Measurements from ENCODE around the gene SMIM14.
A peak's percentile ranks its signal among the peaks of the same experiment; 100 is the strongest.
"Not testable (repeated sequence)": the region's sequence is repeated elsewhere in the genome, so short reads cannot be mapped to it uniquely, and the experiment has no call there.

SMIM14 gene

GRCh38 chr4:39516407-39516966 lies 122.2 kb downstream of the SMIM14 start:
- no peak for TF ChIP-seq CTCF (IDR thresholded peaks at IDR 0.05; ENCODE audit: unreplicated experiment in 3 of 3)
- Mint-ChIP-seq H3K36me3 (ENCODE audit: low read depth) (peaks cover 44% of the 10 kb centered on the region), H3K4me1 (peaks cover 5% of the 10 kb centered on the region), H3K27ac (no peak overlapping the region), H3K9me3 (no peaks in the 10 kb centered on the region), H3K27me3 (ENCODE audit: low read depth) (no peaks in the 10 kb centered on the region), H3K4me3 (no peak overlapping the region)

- H3K9me3 Mint-ChIP-seq; H3K4me3 Mint-ChIP-seq; H3K27ac Mint-ChIP-seq; H3K4me1 Mint-ChIP-seq; H3K27me3 Mint-ChIP-seq (ENCODE audit: low read depth): not testable (repeated sequence)
- H3K36me3 Mint-ChIP-seq (ENCODE audit: low read depth) = peaks cover 40% of the 10 kb centered on the region
These were observed 122.8 kb downstream of the SMIM14 start for GRCh38 chr4:39515669-39516401.

- peaks cover 49% of the 10 kb centered on the region for H3K36me3 Mint-ChIP-seq (ENCODE audit: low read depth)
- H3K4me3 Mint-ChIP-seq = no peak overlapping the region
- H3K9me3 Mint-ChIP-seq = no peaks in the 10 kb centered on the region
- TF ChIP-seq CTCF (IDR thresholded peaks at IDR 0.05; ENCODE audit: unreplicated experiment in 3 of 3) = no peak
- H3K4me1 Mint-ChIP-seq = no peaks in the 10 kb centered on the region
- peak overlapping the region in 2 of 3 experiments; percentile 31 to 82 for H3K27ac Mint-ChIP-seq
- no peaks in the 10 kb centered on the region for H3K27me3 Mint-ChIP-seq (ENCODE audit: low read depth)
These were observed 123.7 kb downstream of the SMIM14 start for GRCh38 chr4:39514888-39515401.

- H3K4me1 Mint-ChIP-seq; H3K9me3 Mint-ChIP-seq; H3K4me3 Mint-ChIP-seq; H3K27me3 Mint-ChIP-seq (ENCODE audit: low read depth); H3K27ac Mint-ChIP-seq: not testable (repeated sequence)
- peaks cover 55% of the 10 kb centered on the region for H3K36me3 Mint-ChIP-seq (ENCODE audit: low read depth)
These were observed 124.4 kb downstream of the SMIM14 start for GRCh38 chr4:39514266-39514665.

- Mint-ChIP-seq H3K9me3 (no peaks in the 10 kb centered on the region), H3K27ac (no peak overlapping the region), H3K4me1 (no peaks in the 10 kb centered on the region), H3K4me3 (no peak overlapping the region), H3K36me3 (ENCODE audit: low read depth) (peaks cover 72% of the 10 kb centered on the region), H3K27me3 (ENCODE audit: low read depth) (no peaks in the 10 kb centered on the region)
- TF ChIP-seq CTCF (IDR thresholded peaks at IDR 0.05; ENCODE audit: unreplicated experiment in 3 of 3) = no peak
These were observed 128.2 kb downstream of the SMIM14 start for GRCh38 chr4:39510348-39510929.

GRCh38 chr4:39505581-39505980 lies 133.1 kb downstream of the SMIM14 start:
- TF ChIP-seq CTCF (IDR thresholded peaks at IDR 0.05; ENCODE audit: unreplicated experiment in 3 of 3) = no peak
- Mint-ChIP-seq H3K27ac (no peak overlapping the region), H3K27me3 (ENCODE audit: low read depth) (no peaks in the 10 kb centered on the region), H3K9me3 (no peaks in the 10 kb centered on the region), H3K4me1 (no peaks in the 10 kb centered on the region), H3K36me3 (ENCODE audit: low read depth) (peaks cover 84% of the 10 kb centered on the region), H3K4me3 (no peak overlapping the region)

Data from nephron (organoid).